Measurements from ENCODE around the gene KL.

DNA sequence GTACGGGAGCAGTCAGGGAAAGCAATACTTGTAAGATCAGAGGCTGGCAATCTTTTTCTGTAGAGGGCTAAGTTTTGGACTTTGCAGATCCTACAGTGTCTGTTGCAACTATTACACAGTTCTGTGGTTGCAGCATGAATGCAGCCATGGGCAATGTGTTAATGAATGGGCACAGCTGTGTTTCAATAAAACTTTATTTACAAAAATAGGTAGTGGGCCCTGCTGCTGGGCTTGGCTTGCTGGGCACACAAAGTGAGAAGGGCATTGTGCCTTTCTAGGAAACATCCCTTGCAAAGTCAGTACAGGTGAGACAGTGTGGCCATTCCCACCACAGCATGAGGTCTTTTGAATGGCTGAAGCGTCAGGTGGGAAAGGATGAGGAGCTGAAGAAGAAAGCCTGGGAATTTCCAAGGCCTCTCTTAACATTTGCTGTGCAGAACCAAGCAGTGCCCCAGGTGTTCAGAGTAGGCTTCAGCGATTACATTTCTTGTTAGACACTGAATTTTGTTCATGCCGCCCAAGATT, 9.1 kb downstream of the KL start:
- TF ChIP-seq FOXK2 (IDR thresholded peaks at IDR 0.05) (no peak), EED (IDR thresholded peaks at IDR 0.05; ENCODE audit: low read depth) (no peak), CEBPB (IDR thresholded peaks at IDR 0.05; ENCODE audit: borderline replicate concordance in 1 of 2, low read depth in 2 of 2, low read length in 2 of 2) (no peak), POLR2AphosphoS2 (IDR thresholded peaks at IDR 0.05; ENCODE audit: low read depth, low read length) (no peak)
- TF ChIP-seq, protein P1, sequence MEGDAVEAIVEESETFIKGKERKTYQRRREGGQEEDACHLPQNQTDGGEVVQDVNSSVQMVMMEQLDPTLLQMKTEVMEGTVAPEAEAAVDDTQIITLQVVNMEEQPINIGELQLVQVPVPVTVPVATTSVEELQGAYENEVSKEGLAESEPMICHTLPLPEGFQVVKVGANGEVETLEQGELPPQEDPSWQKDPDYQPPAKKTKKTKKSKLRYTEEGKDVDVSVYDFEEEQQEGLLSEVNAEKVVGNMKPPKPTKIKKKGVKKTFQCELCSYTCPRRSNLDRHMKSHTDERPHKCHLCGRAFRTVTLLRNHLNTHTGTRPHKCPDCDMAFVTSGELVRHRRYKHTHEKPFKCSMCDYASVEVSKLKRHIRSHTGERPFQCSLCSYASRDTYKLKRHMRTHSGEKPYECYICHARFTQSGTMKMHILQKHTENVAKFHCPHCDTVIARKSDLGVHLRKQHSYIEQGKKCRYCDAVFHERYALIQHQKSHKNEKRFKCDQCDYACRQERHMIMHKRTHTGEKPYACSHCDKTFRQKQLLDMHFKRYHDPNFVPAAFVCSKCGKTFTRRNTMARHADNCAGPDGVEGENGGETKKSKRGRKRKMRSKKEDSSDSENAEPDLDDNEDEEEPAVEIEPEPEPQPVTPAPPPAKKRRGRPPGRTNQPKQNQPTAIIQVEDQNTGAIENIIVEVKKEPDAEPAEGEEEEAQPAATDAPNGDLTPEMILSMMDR (IDR thresholded peaks at IDR 0.05 in 2 of 3, conservative IDR thresholded peaks at IDR 0.05 in 1 of 3; ENCODE audit: control insufficient read depth in 2 of 3, extremely low read depth in 1 of 3, insufficient read depth in 1 of 3, low read depth in 3 of 3, low read length in 3 of 3), result no peak

Measured in GM12878 (cell line).